ENCODE data around the gene CHFR.

- TF ChIP-seq JUNB (IDR thresholded peaks at IDR 0.05; ENCODE audit: unreplicated experiment) = no peak
- TF ChIP-seq REST (IDR thresholded peaks at IDR 0.05; ENCODE audit: unreplicated experiment) = no peak
- no peak for TF ChIP-seq CTCF (conservative IDR thresholded peaks at IDR 0.05; ENCODE audit: low read depth in 2 of 2)
- TF ChIP-seq POLR2AphosphoS5 (IDR thresholded peaks at IDR 0.05; ENCODE audit: low read depth) = no peak
- no peak for TF ChIP-seq EZH2phosphoT487 (IDR thresholded peaks at IDR 0.05; ENCODE audit: unreplicated experiment)
- TF ChIP-seq STAT1 (IDR thresholded peaks at IDR 0.05; ENCODE audit: unreplicated experiment) = no peak
- no peak for TF ChIP-seq EZH2 (IDR thresholded peaks at IDR 0.05; ENCODE audit: low read depth, unreplicated experiment)
- TF ChIP-seq CREB1 (CRISPR knock-in tag; IDR thresholded peaks at IDR 0.05; ENCODE audit: low read depth) = no peak
- TF ChIP-seq ETS1 (IDR thresholded peaks at IDR 0.05) = no peak
- TF ChIP-seq ZNF331 (CRISPR knock-in tag; IDR thresholded peaks at IDR 0.05; ENCODE audit: low read depth) = no peak
- TF ChIP-seq ZNF114 (CRISPR knock-in tag; IDR thresholded peaks at IDR 0.05) = no peak
These were observed 33.9 kb downstream of the CHFR start for GRCh38 chr12:132853285-132854092.

All from GM23338 (cell line).